Epithelial cell of alveolus of lung (primary cell): ENCODE measurements around the gene FAM193A. TPM values are rescaled to one million over a fixed set of nuclear protein-coding genes. Genes with fewer than 3 reads are reported as not detected.

Experiments used
- total RNA-seq: library from RNA; depleted of rRNA; stranded (reverse); fragments of >200 nt; gene quantifications from 2 replicates; pipeline ENCODE4 v1.2.1, GENCODE V29; 2015

Gene FAM193A, protein sequence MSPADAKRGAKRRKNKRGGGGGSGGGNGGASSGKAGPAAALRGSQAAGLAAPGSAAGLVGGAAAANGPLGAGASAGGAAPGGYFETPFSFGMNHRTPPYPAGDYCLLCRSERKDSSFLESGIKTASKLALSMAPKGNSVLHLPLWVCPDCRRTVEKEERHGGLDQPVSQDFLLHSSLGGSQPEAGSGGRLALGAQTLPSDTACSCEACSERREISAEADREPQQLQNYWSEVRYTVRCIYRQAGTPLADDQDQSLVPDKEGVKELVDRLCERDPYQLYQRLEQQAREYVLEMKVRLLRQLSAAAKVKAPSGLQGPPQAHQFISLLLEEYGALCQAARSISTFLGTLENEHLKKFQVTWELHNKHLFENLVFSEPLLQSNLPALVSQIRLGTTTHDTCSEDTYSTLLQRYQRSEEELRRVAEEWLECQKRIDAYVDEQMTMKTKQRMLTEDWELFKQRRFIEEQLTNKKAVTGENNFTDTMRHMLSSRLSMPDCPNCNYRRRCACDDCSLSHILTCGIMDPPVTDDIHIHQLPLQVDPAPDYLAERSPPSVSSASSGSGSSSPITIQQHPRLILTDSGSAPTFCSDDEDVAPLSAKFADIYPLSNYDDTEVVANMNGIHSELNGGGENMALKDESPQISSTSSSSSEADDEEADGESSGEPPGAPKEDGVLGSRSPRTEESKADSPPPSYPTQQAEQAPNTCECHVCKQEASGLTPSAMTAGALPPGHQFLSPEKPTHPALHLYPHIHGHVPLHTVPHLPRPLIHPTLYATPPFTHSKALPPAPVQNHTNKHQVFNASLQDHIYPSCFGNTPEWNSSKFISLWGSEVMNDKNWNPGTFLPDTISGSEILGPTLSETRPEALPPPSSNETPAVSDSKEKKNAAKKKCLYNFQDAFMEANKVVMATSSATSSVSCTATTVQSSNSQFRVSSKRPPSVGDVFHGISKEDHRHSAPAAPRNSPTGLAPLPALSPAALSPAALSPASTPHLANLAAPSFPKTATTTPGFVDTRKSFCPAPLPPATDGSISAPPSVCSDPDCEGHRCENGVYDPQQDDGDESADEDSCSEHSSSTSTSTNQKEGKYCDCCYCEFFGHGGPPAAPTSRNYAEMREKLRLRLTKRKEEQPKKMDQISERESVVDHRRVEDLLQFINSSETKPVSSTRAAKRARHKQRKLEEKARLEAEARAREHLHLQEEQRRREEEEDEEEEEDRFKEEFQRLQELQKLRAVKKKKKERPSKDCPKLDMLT (N-terminal part only)
- 13.6 and 21.3 TPM in 2 replicates for total RNA-seq

GRCh38 chr4:2536193-2537010 is at the start of gene FAM193A:
Gene FAM193A (plus strand): TSS chr4:2536647. CDS start chr4:2536916, 269 bp downstream.

GRCh38 chr4:2755821-2756690 is 219.6 kb downstream of the FAM193A start, which contains the start of gene TNIP2:
Gene TNIP2 (minus strand): TSS chr4:2756336. CDS start chr4:2756289, 47 bp downstream.

Other genes starting within 250 kb of the FAM193A start
- 5.6 and 8.0 TPM in 2 replicates for gene ZFYVE28, start 118.0 kb upstream of the FAM193A start, total RNA-seq
- not detected in 2 replicates for gene CFAP99, start 117.7 kb upstream of the FAM193A start, total RNA-seq
- 40.2 and 52.6 TPM in 2 replicates for gene RNF4, start 67.5 kb upstream of the FAM193A start, total RNA-seq
- 49.3 and 69.6 TPM in 2 replicates for gene TNIP2, start 219.7 kb downstream of the FAM193A start, total RNA-seq